GM18951 (cell line): ENCODE measurements around the gene PPP1CA.

Experiments used
- POLR2A ChIP-seq: IDR thresholded peaks from 4 replicates; pipeline ENCODE4 v1.6.1; 2011; ENCODE audit warnings: mild to moderate bottlenecking; ENCODE audit not compliant: insufficient read length, insufficient read depth; ENCODE audit errors: extremely low read depth
- in situ Hi-C: fragments of 300-500 bp; cut with MboI; formaldehyde crosslinking; loops from one replicate; pipeline ENCODE4 v1.12.0; 2022; ENCODE audit warnings: low sequenced_read_pairs, mixed read lengths, inconsistent platforms; ENCODE audit not compliant: unreplicated experiment

PPP1CA gene

GRCh38 chr11:67352546-67353316 lies 48.9 kb downstream of the PPP1CA start:
- no peak for TF ChIP-seq POLR2A
- in situ Hi-C loops, result no loop called here

GRCh38 chr11:67351275-67352005 lies 50.2 kb downstream of the PPP1CA start:
- TF ChIP-seq POLR2A, result no peak
- in situ Hi-C loops, result no loop called here

GRCh38 chr11:67349928-67350465 lies 51.7 kb downstream of the PPP1CA start:
- TF ChIP-seq POLR2A, result no peak
- in situ Hi-C loops, result no loop called here

- no peak for TF ChIP-seq POLR2A
- in situ Hi-C loops, result no loop called here
Measured at GRCh38 chr11:67349457-67349856, 52.2 kb downstream of the PPP1CA start.

GRCh38 chr11:67349036-67349435 lies 52.6 kb downstream of the PPP1CA start:
- in situ Hi-C loops, result no loop called here
- no peak for TF ChIP-seq POLR2A
